HG02678 (cell line): Measurements from ENCODE around the gene CDC42SE2.
A peak's percentile ranks its signal among the peaks of the same experiment; 100 is the strongest.
"Not testable (repeated sequence)": the region's sequence is repeated elsewhere in the genome, so short reads cannot be mapped to it uniquely, and the experiment has no call there.

Source experiments
- ATAC-seq: cut with Tn5 transposase; IDR thresholded peaks from one replicate; pipeline ENCODE4 v1.9.1; 2021; ENCODE audit warnings: mild to moderate bottlenecking, moderate library complexity; ENCODE audit not compliant: unreplicated experiment

Gene CDC42SE2

GRCh38 chr5:131386779-131387178, 122.9 kb downstream of the CDC42SE2 start:
- no peak for ATAC-seq

GRCh38 chr5:131387255-131387654, 123.4 kb downstream of the CDC42SE2 start:
- ATAC-seq, result no peak

GRCh38 chr5:131389096-131389868, 125.4 kb downstream of the CDC42SE2 start:
- ATAC-seq, result peak; percentile 46

- no peak for ATAC-seq
These were observed 126.0 kb downstream of the CDC42SE2 start for GRCh38 chr5:131389869-131390265.

GRCh38 chr5:131392466-131393095, 128.7 kb downstream of the CDC42SE2 start:
- no peak for ATAC-seq

GRCh38 chr5:131393498-131393968, 129.7 kb downstream of the CDC42SE2 start:
- no peak for ATAC-seq

- peak; percentile 73 for ATAC-seq
These were observed 130.3 kb downstream of the CDC42SE2 start for GRCh38 chr5:131394128-131394527.

GRCh38 chr5:131396015-131396414, 132.2 kb downstream of the CDC42SE2 start:
- peak; percentile 81 for ATAC-seq

GRCh38 chr5:131396630-131397273, 132.9 kb downstream of the CDC42SE2 start:
- no peak for ATAC-seq

GRCh38 chr5:131399007-131399406, 135.2 kb downstream of the CDC42SE2 start:
- ATAC-seq, result not testable (repeated sequence)

GRCh38 chr5:131400585-131400984, 136.7 kb downstream of the CDC42SE2 start:
- no peak for ATAC-seq

- no peak for ATAC-seq
These were observed 141.8 kb downstream of the CDC42SE2 start for GRCh38 chr5:131405674-131406073.

- ATAC-seq, result no peak
These were observed 142.2 kb downstream of the CDC42SE2 start for GRCh38 chr5:131406076-131406475.

GRCh38 chr5:131406975-131407638, 143.3 kb downstream of the CDC42SE2 start:
- ATAC-seq, result no peak

- ATAC-seq, result peak; percentile 65
These were observed 150.0 kb downstream of the CDC42SE2 start for GRCh38 chr5:131413605-131414559.

- ATAC-seq, result peak; percentile 85
These were observed 152.9 kb downstream of the CDC42SE2 start for GRCh38 chr5:131416729-131417128.

GRCh38 chr5:131417240-131417869, 153.5 kb downstream of the CDC42SE2 start:
- peak; percentile 34 for ATAC-seq

GRCh38 chr5:131418846-131419245, 155.0 kb downstream of the CDC42SE2 start:
- no peak for ATAC-seq

GRCh38 chr5:131419877-131420276, 156.0 kb downstream of the CDC42SE2 start:
- no peak for ATAC-seq

- no peak for ATAC-seq
These were observed 159.2 kb downstream of the CDC42SE2 start for GRCh38 chr5:131423056-131423455.
